ENCODE results near the gene ACYP2.
"Not testable (repeated sequence)": the region's sequence is repeated elsewhere in the genome, so short reads cannot be mapped to it uniquely, and the experiment has no call there.

The ACYP2 gene

GRCh38 chr2:54122939-54123338 is 7.5 kb downstream of the ACYP2 start:
- ATAC-seq = peak; percentile 92
- TF ChIP-seq SNAI2 (CRISPR knock-in tag; IDR thresholded peaks at IDR 0.05) (no peak), TSHZ2 (CRISPR knock-in tag; IDR thresholded peaks at IDR 0.05) (no peak), ARNTL (CRISPR knock-in tag; IDR thresholded peaks at IDR 0.05; ENCODE audit: borderline replicate concordance, low read depth) (no peak)

GRCh38 chr2:54127174-54127573 is 11.8 kb downstream of the ACYP2 start:
- not testable (repeated sequence) for ATAC-seq

GRCh38 chr2:54133056-54133455 is 17.6 kb downstream of the ACYP2 start:
- no peak for ATAC-seq
- TF ChIP-seq CREB5 (CRISPR knock-in tag; IDR thresholded peaks at IDR 0.05; ENCODE audit: low read depth) = no peak

- ATAC-seq = no peak
- no peak for TF ChIP-seq GLIS3 (CRISPR knock-in tag; IDR thresholded peaks at IDR 0.05)
- no peak for TF ChIP-seq CREB5 (CRISPR knock-in tag; IDR thresholded peaks at IDR 0.05; ENCODE audit: low read depth)
These were observed 23.8 kb downstream of the ACYP2 start for GRCh38 chr2:54139210-54139609.

GRCh38 chr2:54143780-54144179 is 28.4 kb downstream of the ACYP2 start:
- TF ChIP-seq ARNTL (CRISPR knock-in tag; IDR thresholded peaks at IDR 0.05; ENCODE audit: borderline replicate concordance, low read depth) (no peak), TOX (CRISPR knock-in tag; IDR thresholded peaks at IDR 0.05; ENCODE audit: borderline replicate concordance) (no peak), TSHZ2 (CRISPR knock-in tag; IDR thresholded peaks at IDR 0.05) (no peak), SNAI2 (CRISPR knock-in tag; IDR thresholded peaks at IDR 0.05) (no peak), ZFP30 (CRISPR knock-in tag; IDR thresholded peaks at IDR 0.05) (no peak), PATZ1 (CRISPR knock-in tag; IDR thresholded peaks at IDR 0.05; ENCODE audit: borderline replicate concordance) (no peak), ISL1 (CRISPR knock-in tag; IDR thresholded peaks at IDR 0.05) (no peak), ZNF8 (CRISPR knock-in tag; IDR thresholded peaks at IDR 0.05) (no peak), CSDC2 (CRISPR knock-in tag; IDR thresholded peaks at IDR 0.05) (no peak), TCF4 (CRISPR knock-in tag; IDR thresholded peaks at IDR 0.05; ENCODE audit: borderline replicate concordance) (no peak)
- no peak for ATAC-seq

GRCh38 chr2:54148391-54148790 is 33.0 kb downstream of the ACYP2 start:
- no peak for ATAC-seq
- TF ChIP-seq ZNF8 (CRISPR knock-in tag; IDR thresholded peaks at IDR 0.05) = no peak
- TF ChIP-seq GLIS3 (CRISPR knock-in tag; IDR thresholded peaks at IDR 0.05) = no peak
- no peak for TF ChIP-seq ESRRG (CRISPR knock-in tag; IDR thresholded peaks at IDR 0.05)
- TF ChIP-seq ISL1 (CRISPR knock-in tag; IDR thresholded peaks at IDR 0.05) = no peak
- TF ChIP-seq BACH2 (CRISPR knock-in tag; IDR thresholded peaks at IDR 0.05; ENCODE audit: borderline replicate concordance) = no peak
- no peak for TF ChIP-seq CREB5 (CRISPR knock-in tag; IDR thresholded peaks at IDR 0.05; ENCODE audit: low read depth)
- no peak for TF ChIP-seq SNAI2 (CRISPR knock-in tag; IDR thresholded peaks at IDR 0.05)
- no peak for TF ChIP-seq CSRNP3 (CRISPR knock-in tag; IDR thresholded peaks at IDR 0.05)
- TF ChIP-seq PPARA (CRISPR knock-in tag; IDR thresholded peaks at IDR 0.05; ENCODE audit: borderline replicate concordance) = no peak
- TF ChIP-seq TCF4 (CRISPR knock-in tag; IDR thresholded peaks at IDR 0.05; ENCODE audit: borderline replicate concordance) = no peak
- TF ChIP-seq CSDC2 (CRISPR knock-in tag; IDR thresholded peaks at IDR 0.05) = no peak
- no peak for TF ChIP-seq ZNF70 (CRISPR knock-in tag; IDR thresholded peaks at IDR 0.05)
- no peak for TF ChIP-seq TOX (CRISPR knock-in tag; IDR thresholded peaks at IDR 0.05; ENCODE audit: borderline replicate concordance)
- no peak for TF ChIP-seq RARB (CRISPR knock-in tag; IDR thresholded peaks at IDR 0.05)
